ENCODE data around the gene RSBN1L. TPM values are rescaled to one million over a fixed set of nuclear protein-coding genes. Genes with fewer than 3 reads are reported as not detected.

The RSBN1L gene
- total RNA-seq, 1 experiment from 2014 or later = 15.5 TPM

GRCh38 chr7:77657427-77658224, 38.6 kb upstream of the RSBN1L start:
- H2AFZ ChIP-seq (ENCODE audit: low read depth, low read length, poor library complexity, severe bottlenecking) = no peak overlapping the region
- H3K4me1 ChIP-seq (ENCODE audit: control insufficient read depth in 1 of 2, insufficient read depth in 2 of 2, low read length in 2 of 2) = no peaks in the 10 kb centered on the region
- no peak overlapping the region for H3K27ac ChIP-seq (ENCODE audit: low read depth, low read length)
- intact Hi-C loops (cut with micrococcal nuclease) = loop anchor here (1.0 to 10.0 kb wide), 4 partner anchors 102 to 1267 kb away; no protein-coding TSS in a partner anchor
- DNase-seq (ENCODE audit: low read depth, low spot score) (peak; percentile 35), ATAC-seq (peak; percentile 78)
- no peak overlapping the region for H3K9ac ChIP-seq (ENCODE audit: low read length)
- ChIA-PET RAD21 (ENCODE audit: low non-redundant PET in 1 of 2, low total read pairs in 2 of 2, uncharacterized antibody in 2 of 2, unreplicated experiment in 2 of 2) (no interaction called here), POLR2A (no interaction called here), CTCF (interaction anchor here (0.8 to 1.9 kb wide), 5 partner anchors 40 to 476 kb away, joined by 3 to 12 read pairs (median 3); no protein-coding TSS in a partner anchor)
- no peaks in the 10 kb centered on the region for H3K9me3 ChIP-seq (ENCODE audit: control insufficient read depth in 1 of 2, insufficient read depth in 1 of 2, low read depth in 1 of 2, low read length in 2 of 2)
- BruUV-seq (replicated peaks) = no TSS peak
- H3K36me3 ChIP-seq (ENCODE audit: control insufficient read depth in 1 of 2, insufficient read depth in 2 of 2, low read length in 2 of 2) = peaks cover 0 to 9% of the 10 kb centered on the region in 2 experiments; a peak in 1 of 4 replicates
- no peaks in the 10 kb centered on the region for H3K79me2 ChIP-seq (ENCODE audit: insufficient read depth, low read length)
- H4K20me1 ChIP-seq (ENCODE audit: insufficient read depth) = no peaks in the 10 kb centered on the region
- TF ChIP-seq CTCF (IDR thresholded peaks at IDR 0.05 in 2 of 3, conservative IDR thresholded peaks at IDR 0.05 in 1 of 3; ENCODE audit: borderline replicate concordance in 1 of 3, insufficient read depth in 1 of 3, low read depth in 2 of 3, low read length in 2 of 3) (peak; percentile 43 to 75 (median 58); a peak in 5 of 6 replicates), EZH2phosphoT487 (IDR thresholded peaks at IDR 0.05; ENCODE audit: borderline replicate concordance) (no peak), MAX (IDR thresholded peaks at IDR 0.05) (no peak), ATF3 (IDR thresholded peaks at IDR 0.05) (no peak), POLR2A (IDR thresholded peaks at IDR 0.05; ENCODE audit: borderline replicate concordance, extremely low read depth, insufficient read depth, insufficient read length) (no peak), RAD21 (IDR thresholded peaks at IDR 0.05; ENCODE audit: low read depth) (peak; percentile 85), CEBPB (IDR thresholded peaks at IDR 0.05; ENCODE audit: low read depth) (no peak)
- H3K4me2 ChIP-seq (ENCODE audit: low read length) = no peak overlapping the region
- no peak overlapping the region for H3K4me3 ChIP-seq (replicated peaks in 1 of 2; ENCODE audit: low read depth in 1 of 2, low read length in 2 of 2)
- H3K9me2 ChIP-seq (ENCODE audit: insufficient read depth) = no peaks in the 10 kb centered on the region
- H3K27me3 ChIP-seq (ENCODE audit: insufficient read depth, low read length) = no peaks in the 10 kb centered on the region

Measured in HCT116 (cell line).